ENCODE measurements around the gene WWC2. TPM values are rescaled to one million over a fixed set of nuclear protein-coding genes. Genes with fewer than 3 reads are reported as not detected.

The WWC2 gene
- total RNA-seq, 1 experiment from 2014 or later: 39.1 TPM

- TF ChIP-seq FOSL1 (IDR thresholded peaks at IDR 0.05; ENCODE audit: low read depth) (no peak), RAD21 (IDR thresholded peaks at IDR 0.05; ENCODE audit: low read depth) (no peak), CBX3 (IDR thresholded peaks at IDR 0.05; ENCODE audit: low read depth) (no peak), ATF3 (IDR thresholded peaks at IDR 0.05) (no peak), ZNF274 (IDR thresholded peaks at IDR 0.05; ENCODE audit: low read depth, low read length) (no peak), MAX (IDR thresholded peaks at IDR 0.05) (no peak), EZH2phosphoT487 (IDR thresholded peaks at IDR 0.05; ENCODE audit: borderline replicate concordance) (no peak), REST (IDR thresholded peaks at IDR 0.05; ENCODE audit: low read depth) (no peak), SRF (IDR thresholded peaks at IDR 0.05; ENCODE audit: low read depth) (no peak), JUND (IDR thresholded peaks at IDR 0.05) (no peak), EGR1 (IDR thresholded peaks at IDR 0.05; ENCODE audit: low read depth) (no peak), POLR2A (IDR thresholded peaks at IDR 0.05; ENCODE audit: borderline replicate concordance, extremely low read depth, insufficient read depth, insufficient read length) (no peak), SP1 (IDR thresholded peaks at IDR 0.05; ENCODE audit: low read depth) (no peak), ELF1 (IDR thresholded peaks at IDR 0.05; ENCODE audit: borderline replicate concordance, low read depth) (no peak), POLR2AphosphoS5 (IDR thresholded peaks at IDR 0.05; ENCODE audit: low read depth, low read length) (no peak), SIN3A (IDR thresholded peaks at IDR 0.05; ENCODE audit: low read depth) (no peak), ZBTB33 (IDR thresholded peaks at IDR 0.05; ENCODE audit: extremely low read depth, insufficient replicate concordance, low read length) (no peak), CEBPB (IDR thresholded peaks at IDR 0.05; ENCODE audit: low read depth) (no peak), YY1 (IDR thresholded peaks at IDR 0.05; ENCODE audit: extremely low read depth, insufficient replicate concordance, low read depth, low read length) (no peak)
- Histone ChIP-seq H3K27ac (ENCODE audit: low read depth, low read length) (no peak overlapping the region), H4K20me1 (ENCODE audit: insufficient read depth) (no peaks in the 10 kb centered on the region), H3K4me3 (replicated peaks in 1 of 2; ENCODE audit: low read depth in 1 of 2, low read length in 2 of 2) (no peak overlapping the region), H3K4me1 (ENCODE audit: control insufficient read depth in 1 of 2, insufficient read depth in 2 of 2, low read length in 2 of 2) (peaks cover 18 to 29% of the 10 kb centered on the region in 2 experiments), H2AFZ (ENCODE audit: low read depth, low read length, poor library complexity, severe bottlenecking) (no peak overlapping the region), H3K9me3 (ENCODE audit: control insufficient read depth in 1 of 2, insufficient read depth in 1 of 2, low read depth in 1 of 2, low read length in 2 of 2) (no peaks in the 10 kb centered on the region), H3K4me2 (ENCODE audit: low read length) (no peak overlapping the region; the same call in 1 of the 2 replicates), H3K9me2 (ENCODE audit: insufficient read depth) (no peaks in the 10 kb centered on the region), H3K79me2 (ENCODE audit: insufficient read depth, low read length) (no peaks in the 10 kb centered on the region), H3K36me3 (ENCODE audit: control insufficient read depth in 1 of 2, insufficient read depth in 2 of 2, low read length in 2 of 2) (peaks cover 0 to 22% of the 10 kb centered on the region in 2 experiments; a peak in 1 of 4 replicates), H3K9ac (ENCODE audit: low read length) (no peak overlapping the region), H3K27me3 (ENCODE audit: insufficient read depth, low read length) (no peaks in the 10 kb centered on the region)
- RAD21 ChIA-PET (ENCODE audit: low non-redundant PET in 1 of 2, low total read pairs in 2 of 2, uncharacterized antibody in 2 of 2, unreplicated experiment in 2 of 2): no interaction called here
- CTCF ChIA-PET: no interaction called here
- no peak for ATAC-seq
- intact Hi-C loops (cut with micrococcal nuclease): no loop called here
- POLR2A ChIA-PET: no interaction called here
- no peak for DNase-seq (ENCODE audit: low read depth, low spot score)
- BruUV-seq (replicated peaks): no TSS peak
Measured at GRCh38 chr4:183242291-183242690, 143.2 kb downstream of the WWC2 start.
